Karpas-422 (cell line): ENCODE data around the gene JDP2. TPM values are rescaled to one million over a fixed set of nuclear protein-coding genes. Genes with fewer than 3 reads are reported as not detected.
"Not testable (repeated sequence)": the region's sequence is repeated elsewhere in the genome, so short reads cannot be mapped to it uniquely, and the experiment has no call there.

Source experiments
- DNase-seq: peaks from one replicate; pipeline ENCODE4 v3.0.0-alpha.2; 2015
- H2AFZ ChIP-seq: fragments of 200-600 bp; sonication (generic); 2 replicates; pipeline ENCODE4 v1.6.1; 2014; ENCODE audit warnings: antibody characterized with exemption, low read length, mixed read lengths
- H3K27ac ChIP-seq: fragments of 200-600 bp; sonication (generic); 2 replicates; pipeline ENCODE4 v1.5.1; 2014; ENCODE audit warnings: mild to moderate bottlenecking, low read length, moderate library complexity
- H3K27me3 ChIP-seq: fragments of 200-600 bp; sonication (generic); 2 replicates; pipeline ENCODE4 v1.6.1; 2014; ENCODE audit warnings: low read length, mixed read lengths
- H3K36me3 ChIP-seq: fragments of 200-600 bp; sonication (generic); 2 replicates; pipeline ENCODE4 v1.6.1; 2014; ENCODE audit warnings: low read length, mixed read lengths; ENCODE audit not compliant: insufficient read depth
- H3K4me1 ChIP-seq: fragments of 200-600 bp; sonication (generic); 2 replicates; pipeline ENCODE4 v1.6.1; 2014; ENCODE audit warnings: mild to moderate bottlenecking, low read length, mixed read lengths
- H3K4me2 ChIP-seq: fragments of 200-600 bp; sonication (generic); 2 replicates; pipeline ENCODE4 v1.6.1; 2014; ENCODE audit warnings: low read length, low read depth, mild to moderate bottlenecking; ENCODE audit not compliant: poor library complexity, severe bottlenecking
- H3K4me3 ChIP-seq: fragments of 200-600 bp; sonication (generic); 2 replicates; pipeline ENCODE4 v1.5.1; 2014; ENCODE audit warnings: mild to moderate bottlenecking, antibody characterized with exemption, low read length, mixed read lengths
- H3K79me2 ChIP-seq: fragments of 200-600 bp; sonication (generic); 2 replicates; pipeline ENCODE4 v1.6.1; 2014; ENCODE audit warnings: mild to moderate bottlenecking, low read length, mixed read lengths
- H3K9ac ChIP-seq: fragments of 200-600 bp; sonication (generic); 2 replicates; pipeline ENCODE4 v1.6.0; 2014; ENCODE audit warnings: low read length
- H3K9me2 ChIP-seq: fragments of 200-600 bp; sonication (generic), shearing (Covaris generic); replicated peaks from 2 replicates; pipeline ENCODE4 v1.6.0; 2014; ENCODE audit warnings: mild to moderate bottlenecking, low read length, moderate library complexity; ENCODE audit not compliant: insufficient read depth
- H3K9me3 ChIP-seq: fragments of 300-700, 200-600 bp; sonication (generic); 2 replicates; pipeline ENCODE4 v1.6.1; 2014; ENCODE audit warnings: low read length, mixed read lengths
- H4K20me1 ChIP-seq: fragments of 200-600 bp; sonication (generic); 2 replicates; pipeline ENCODE4 v1.6.1; 2014; ENCODE audit warnings: mild to moderate bottlenecking, antibody characterized with exemption, low read length, low read depth; ENCODE audit not compliant: insufficient read depth
- total RNA-seq: library from RNA; depleted of rRNA; stranded (reverse); fragments of >200 nt; shearing (Covaris generic); gene quantifications from 2 replicates; pipeline ENCODE4 v1.2.3, GENCODE V29; 2014; ENCODE audit warnings: low replicate concordance; rRNA removed

Gene JDP2
- 8.4 and 15.7 TPM in 2 replicates for total RNA-seq

- Histone ChIP-seq H3K4me3 (peak within 1 kb of the TSS; percentile 59), H3K9me3 (no peaks in the 10 kb centered on the region), H4K20me1 (peaks cover 7% of the 10 kb centered on the region; the same call in 1 of the 2 replicates), H3K27me3 (no peaks in the 10 kb centered on the region; the same call in 1 of the 2 replicates), H3K4me1 (peaks cover 22% of the 10 kb centered on the region), H3K36me3 (no peaks in the 10 kb centered on the region), H3K9me2 (no peaks in the 10 kb centered on the region), H2AFZ (peak within 1 kb of the TSS; percentile 4; the same call in 1 of the 2 replicates), H3K9ac (peak within 1 kb of the TSS; percentile 44), H3K4me2 (peak within 1 kb of the TSS; percentile 67), H3K79me2 (no peaks in the 10 kb centered on the region), H3K27ac (no peak within 1 kb of the TSS)
- DNase-seq: peak; percentile 58
These were observed at the start of gene JDP2 for GRCh38 chr14:75427482-75428229. Gene JDP2 (plus strand): TSS chr14:75428022. CDS start chr14:75437921, 9,899 bp downstream.

- Histone ChIP-seq H3K27me3 (no peaks in the 10 kb centered on the region), H3K4me1 (peaks cover 12% of the 10 kb centered on the region), H3K9me3 (no peaks in the 10 kb centered on the region), H3K79me2 (no peaks in the 10 kb centered on the region), H2AFZ (no peak overlapping the region), H4K20me1 (no peaks in the 10 kb centered on the region), H3K36me3 (no peaks in the 10 kb centered on the region), H3K27ac (no peak overlapping the region), H3K9me2 (no peaks in the 10 kb centered on the region), H3K4me2 (no peak overlapping the region), H3K9ac (no peak overlapping the region), H3K4me3 (no peak overlapping the region)
- DNase-seq: no peak
These were observed 48.4 kb upstream of the JDP2 start for GRCh38 chr14:75379246-75379929.

GRCh38 chr14:75379930-75380270 is 47.9 kb upstream of the JDP2 start:
- no peak for DNase-seq
- Histone ChIP-seq H3K27me3 (no peaks in the 10 kb centered on the region), H3K9ac (no peak overlapping the region), H3K4me2 (no peak overlapping the region), H4K20me1 (no peaks in the 10 kb centered on the region), H3K36me3 (no peaks in the 10 kb centered on the region), H3K4me3 (no peak overlapping the region), H3K79me2 (no peaks in the 10 kb centered on the region), H3K27ac (no peak overlapping the region), H3K4me1 (peaks cover 13% of the 10 kb centered on the region), H3K9me2 (no peaks in the 10 kb centered on the region), H2AFZ (no peak overlapping the region), H3K9me3 (no peaks in the 10 kb centered on the region)

- Histone ChIP-seq H3K4me3 (no peak overlapping the region), H2AFZ (no peak overlapping the region), H3K79me2 (no peaks in the 10 kb centered on the region), H3K4me2 (no peak overlapping the region), H3K27me3 (no peaks in the 10 kb centered on the region), H3K4me1 (peaks cover 13% of the 10 kb centered on the region), H3K36me3 (no peaks in the 10 kb centered on the region), H3K27ac (no peak overlapping the region), H4K20me1 (no peaks in the 10 kb centered on the region), H3K9me3 (no peaks in the 10 kb centered on the region), H3K9ac (no peak overlapping the region), H3K9me2 (no peaks in the 10 kb centered on the region)
- DNase-seq: no peak
These were observed 47.2 kb upstream of the JDP2 start for GRCh38 chr14:75380656-75381055.

- H3K9ac ChIP-seq: no peak overlapping the region
- H3K36me3 ChIP-seq: no peaks in the 10 kb centered on the region
- no peaks in the 10 kb centered on the region for H3K9me2 ChIP-seq
- no peaks in the 10 kb centered on the region for H3K9me3 ChIP-seq
- no peak overlapping the region for H2AFZ ChIP-seq
- no peak overlapping the region for H3K27ac ChIP-seq
- peaks cover 13% of the 10 kb centered on the region for H3K4me1 ChIP-seq
- H4K20me1 ChIP-seq: no peaks in the 10 kb centered on the region
- DNase-seq: no peak
- no peak overlapping the region for H3K4me3 ChIP-seq
- H3K4me2 ChIP-seq: no peak overlapping the region
- no peaks in the 10 kb centered on the region for H3K27me3 ChIP-seq
- H3K79me2 ChIP-seq: no peaks in the 10 kb centered on the region
These were observed 46.2 kb upstream of the JDP2 start for GRCh38 chr14:75381642-75382041.

GRCh38 chr14:75383219-75383618 is 44.6 kb upstream of the JDP2 start:
- H4K20me1 ChIP-seq, H3K79me2 ChIP-seq, DNase-seq, H3K36me3 ChIP-seq, H3K9me3 ChIP-seq, H3K4me3 ChIP-seq, H3K4me2 ChIP-seq, H3K27me3 ChIP-seq, H3K9ac ChIP-seq, H3K9me2 ChIP-seq, H2AFZ ChIP-seq, H3K27ac ChIP-seq: not testable (repeated sequence)
- peaks cover 13% of the 10 kb centered on the region for H3K4me1 ChIP-seq

- Histone ChIP-seq H3K4me3 (no peak overlapping the region), H3K9ac (no peak overlapping the region), H2AFZ (no peak overlapping the region), H3K4me1 (peaks cover 13% of the 10 kb centered on the region), H3K27me3 (no peaks in the 10 kb centered on the region), H3K4me2 (peak overlapping the region; percentile 22), H3K9me2 (no peaks in the 10 kb centered on the region), H4K20me1 (no peaks in the 10 kb centered on the region), H3K27ac (no peak overlapping the region), H3K9me3 (no peaks in the 10 kb centered on the region), H3K36me3 (no peaks in the 10 kb centered on the region), H3K79me2 (no peaks in the 10 kb centered on the region)
- peak; percentile 80 for DNase-seq
These were observed 44.1 kb upstream of the JDP2 start for GRCh38 chr14:75383721-75384120.

GRCh38 chr14:75389679-75390078 is 38.1 kb upstream of the JDP2 start:
- Histone ChIP-seq H3K4me1 (no peaks in the 10 kb centered on the region), H3K9me2 (no peaks in the 10 kb centered on the region), H3K36me3 (no peaks in the 10 kb centered on the region), H3K4me2 (no peak overlapping the region), H3K4me3 (no peak overlapping the region), H3K9ac (no peak overlapping the region), H3K9me3 (no peaks in the 10 kb centered on the region), H3K79me2 (no peaks in the 10 kb centered on the region), H4K20me1 (no peaks in the 10 kb centered on the region), H3K27ac (no peak overlapping the region), H2AFZ (no peak overlapping the region), H3K27me3 (no peaks in the 10 kb centered on the region)
- no peak for DNase-seq
